Stimulated activated CD8-positive, alpha-beta memory T cell treated with anti-CD3 and anti-CD28 coated beads, Interleukin-4, amount 100 ng/mL, for 4 hours (primary cell): ENCODE data around the gene FANCC.
"Not testable (repeated sequence)": the region's sequence is repeated elsewhere in the genome, so short reads cannot be mapped to it uniquely, and the experiment has no call there.

ENCODE experiments used
- DNase-seq, 2 donors: peaks; one replicate each; pipeline ENCODE4 v3.0.0-alpha.2; 2020; ENCODE audit warnings: low read depth in 2 of 2, low spot score in 1 of 2

FANCC gene

DNA sequence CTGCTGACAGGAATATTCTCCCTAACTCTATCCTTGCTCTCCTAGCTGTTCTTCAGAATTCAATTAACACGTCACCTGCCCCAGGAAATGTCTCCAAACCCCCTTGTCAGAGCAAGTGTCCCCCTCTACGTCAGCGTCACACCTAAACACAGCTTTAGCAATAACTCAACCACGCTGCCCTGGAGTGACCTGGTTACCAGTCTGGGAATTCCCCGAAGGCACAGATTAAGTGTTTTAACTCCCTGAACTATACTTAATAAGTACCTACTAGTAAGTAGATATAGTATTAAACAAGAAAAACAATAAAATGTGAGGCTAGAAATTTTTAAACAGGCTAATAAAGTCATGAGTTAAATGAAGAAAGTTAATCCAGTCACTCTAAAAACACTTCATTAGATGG, 78.4 kb downstream of the FANCC start:
- no peak for DNase-seq

DNA sequence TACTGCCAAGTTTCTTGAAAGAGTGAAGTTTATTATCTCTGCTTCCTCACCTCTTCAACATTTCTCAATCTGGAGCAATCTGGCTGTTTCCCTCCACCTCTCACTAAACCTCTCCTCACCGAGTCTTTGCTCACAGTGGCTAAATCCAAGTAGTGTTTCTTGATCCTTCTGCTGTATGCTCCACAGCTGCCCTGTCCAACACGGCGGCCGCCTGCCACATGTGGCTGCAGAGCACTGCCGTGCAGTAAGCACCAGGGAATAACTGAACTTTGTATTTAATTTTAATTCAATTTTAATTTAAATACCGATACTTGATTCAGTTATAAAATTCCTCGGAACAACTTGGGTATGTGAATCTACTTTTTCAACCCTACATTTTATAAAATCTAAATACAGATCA, 80.2 kb downstream of the FANCC start:
- no peak for DNase-seq

DNA sequence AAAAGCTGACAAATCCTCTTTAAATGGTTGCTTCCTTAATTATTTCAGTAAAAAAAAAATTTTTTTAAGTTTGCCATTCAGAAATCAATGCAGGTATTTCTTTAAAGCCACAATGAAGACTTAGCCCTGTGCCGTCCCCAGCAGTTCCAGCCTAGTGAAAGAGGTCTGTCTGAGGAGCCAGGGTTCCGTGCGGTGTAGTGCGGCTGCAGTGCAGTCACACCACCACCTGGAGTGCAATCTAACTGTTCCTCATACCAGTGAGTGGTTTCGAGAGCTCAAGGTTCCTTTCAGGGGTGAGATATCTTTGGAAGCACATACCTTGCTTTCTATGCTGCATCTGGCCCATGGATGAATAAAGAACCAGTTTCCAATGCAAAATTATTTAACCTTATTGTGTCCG, 87.5 kb downstream of the FANCC start:
- no peak for DNase-seq

DNA sequence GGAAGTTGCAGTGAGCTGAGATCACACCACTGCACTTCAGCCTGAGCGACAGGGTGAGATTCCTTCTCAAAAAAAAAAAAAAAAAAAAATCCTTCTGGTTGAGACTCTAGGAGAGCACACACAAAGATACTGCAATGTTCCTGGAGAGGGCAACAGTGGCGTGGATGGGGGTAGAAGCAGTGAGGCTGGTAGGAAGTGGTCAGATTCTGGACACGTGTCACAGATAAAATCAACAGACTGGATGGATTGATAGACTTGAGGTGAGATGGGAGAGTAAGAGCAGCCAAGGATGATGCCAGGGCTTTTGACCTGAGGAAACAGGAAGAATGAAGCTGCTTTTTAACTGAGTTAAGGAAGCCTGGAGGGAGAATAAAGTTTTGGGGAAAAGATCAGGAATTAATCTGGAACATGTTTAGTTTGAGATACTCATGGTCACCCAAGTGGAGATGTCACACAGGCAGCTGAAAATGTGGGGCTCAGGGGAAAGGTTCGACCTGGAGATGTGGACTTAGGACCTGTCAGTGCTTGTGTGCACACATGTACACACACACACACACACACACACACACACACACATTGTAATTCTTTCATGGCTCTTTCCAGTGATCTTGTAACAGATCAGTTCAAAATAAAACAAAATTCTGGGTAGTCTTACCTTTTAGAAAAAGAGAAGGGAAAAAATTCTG, 88.1 kb downstream of the FANCC start:
- DNase-seq: no peak

DNA sequence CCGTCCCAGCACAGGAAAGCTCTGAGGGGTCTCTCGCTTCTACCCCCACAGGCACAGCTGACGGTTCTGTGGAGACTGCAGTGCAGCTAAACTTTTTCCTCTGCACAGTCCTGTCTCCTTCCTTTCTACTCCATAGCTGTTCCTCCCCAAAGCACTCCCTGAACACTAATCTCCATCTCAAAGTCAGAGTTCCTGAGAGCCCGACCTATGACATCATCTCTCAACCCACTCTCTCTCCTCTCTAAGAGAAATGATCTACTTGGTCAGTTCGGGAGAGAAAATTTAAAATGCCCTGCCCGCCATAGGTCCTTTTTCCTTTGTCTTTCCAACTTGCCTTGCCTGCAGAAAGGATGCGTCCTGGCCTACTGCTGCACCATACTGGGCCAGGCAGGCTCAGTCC, 90.6 kb downstream of the FANCC start:
- DNase-seq: no peak

DNA sequence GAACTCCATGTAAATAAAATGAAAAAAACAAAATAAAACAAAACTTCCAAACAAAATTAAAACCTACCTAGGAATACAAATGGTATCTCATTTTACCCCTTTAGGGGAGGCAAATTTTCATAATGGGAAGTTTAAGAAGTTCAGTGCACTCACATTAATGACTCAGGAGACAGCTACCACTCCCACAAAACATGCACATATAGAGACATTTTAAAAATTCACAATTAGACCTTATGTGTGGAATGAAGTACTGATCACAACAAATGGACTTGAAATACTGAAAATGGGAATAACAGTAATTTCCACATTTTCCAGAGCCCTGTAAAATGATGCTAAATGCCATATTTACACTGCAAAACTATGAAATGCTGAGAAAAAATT, 91.8 kb downstream of the FANCC start:
- no peak for DNase-seq

DNA sequence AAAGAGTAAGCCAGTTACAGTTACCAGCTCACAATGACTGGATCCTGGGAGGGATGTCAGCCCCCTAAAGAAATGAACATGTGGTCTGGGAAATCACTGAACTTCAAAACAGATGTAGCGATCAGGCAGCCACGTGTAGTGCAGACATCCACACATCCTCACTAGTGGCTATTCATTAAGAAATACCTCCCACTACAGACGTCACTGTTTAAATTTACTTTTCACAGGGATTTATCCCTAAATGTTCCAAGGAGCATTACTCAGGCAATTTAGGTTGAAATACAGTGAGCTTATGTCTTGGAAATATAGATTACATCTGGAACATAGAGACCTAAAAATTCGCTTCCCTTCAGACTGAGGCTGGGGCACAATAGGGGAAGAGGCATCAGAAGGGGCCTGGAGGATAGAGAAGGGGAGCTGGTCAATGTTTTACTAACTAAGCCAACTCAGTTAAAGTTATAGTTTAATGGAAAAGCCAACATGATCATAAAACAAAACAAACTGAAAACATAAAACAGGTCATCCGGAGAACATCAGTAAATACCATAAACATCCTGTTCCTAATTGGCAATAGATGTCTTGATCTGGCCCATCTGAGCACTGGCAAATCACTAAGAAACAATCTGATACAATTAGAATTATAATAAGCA, 92.3 kb downstream of the FANCC start:
- no peak for DNase-seq

DNA sequence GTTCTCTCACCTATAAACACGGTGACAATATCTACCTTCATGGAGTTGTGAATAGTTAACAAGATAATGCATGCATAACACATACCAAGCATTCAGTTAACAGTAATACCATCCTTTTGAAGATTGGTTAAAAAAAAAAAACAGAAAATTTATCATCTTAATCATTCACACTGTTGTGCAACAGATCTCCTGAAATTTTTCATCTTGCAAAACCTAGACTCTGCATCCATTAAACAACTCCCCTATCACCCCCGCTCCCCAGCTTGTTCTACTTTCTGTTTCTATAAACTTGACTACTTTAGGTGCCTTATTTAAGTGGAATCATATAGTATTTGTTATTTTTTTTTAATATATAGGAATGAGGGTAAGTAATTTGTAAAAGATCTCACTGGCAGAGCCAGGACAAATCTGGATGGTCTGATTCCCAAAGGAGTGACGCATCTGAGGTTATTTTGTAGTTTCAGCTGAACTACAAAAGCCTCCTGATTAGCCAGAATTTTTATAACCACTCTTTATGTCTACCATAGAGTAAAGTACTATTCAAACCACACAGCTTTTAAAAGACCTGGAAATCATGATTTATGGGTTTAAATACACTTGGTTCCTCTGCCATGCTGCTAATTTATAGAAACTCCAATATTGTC, 93.0 kb downstream of the FANCC start:
- DNase-seq: no peak

DNA sequence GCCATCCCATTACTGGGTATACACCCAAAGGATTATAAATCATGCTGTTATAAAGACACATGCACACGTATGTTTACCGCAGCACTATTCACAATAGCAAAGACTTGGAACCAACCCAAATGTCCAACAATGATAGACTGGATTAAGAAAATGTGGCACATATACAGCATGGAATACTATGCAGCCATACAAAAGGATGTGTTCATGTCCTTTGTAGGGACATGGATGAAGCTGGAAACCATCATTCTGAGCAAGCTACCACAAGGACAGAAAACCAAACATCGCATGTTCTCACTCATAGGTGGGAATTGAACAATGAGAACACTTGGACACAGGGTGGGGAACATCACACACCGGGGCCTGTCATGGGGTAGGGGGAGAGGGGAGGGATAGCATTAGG, 97.2 kb downstream of the FANCC start:
- not testable (repeated sequence) for DNase-seq

DNA sequence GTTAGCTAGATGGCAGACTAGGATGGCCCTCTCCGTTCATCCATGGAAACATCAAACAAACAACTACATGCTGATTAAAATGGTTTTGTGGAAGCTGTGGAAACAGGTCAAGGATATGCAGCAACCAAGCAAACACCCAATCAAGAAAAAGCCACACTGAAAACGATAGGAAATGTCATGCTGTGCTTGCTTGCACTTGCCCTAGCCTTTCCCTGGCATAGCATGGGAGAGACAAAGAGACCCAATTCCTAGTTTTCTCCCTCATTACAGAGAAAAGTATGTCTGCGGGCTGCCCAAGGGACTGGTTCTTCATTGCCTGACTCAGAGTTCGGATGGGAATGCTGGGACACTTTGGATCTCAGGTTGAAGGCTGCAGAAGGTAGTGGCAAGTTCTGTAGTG, 98.7 kb downstream of the FANCC start:
- no peak for DNase-seq

DNA sequence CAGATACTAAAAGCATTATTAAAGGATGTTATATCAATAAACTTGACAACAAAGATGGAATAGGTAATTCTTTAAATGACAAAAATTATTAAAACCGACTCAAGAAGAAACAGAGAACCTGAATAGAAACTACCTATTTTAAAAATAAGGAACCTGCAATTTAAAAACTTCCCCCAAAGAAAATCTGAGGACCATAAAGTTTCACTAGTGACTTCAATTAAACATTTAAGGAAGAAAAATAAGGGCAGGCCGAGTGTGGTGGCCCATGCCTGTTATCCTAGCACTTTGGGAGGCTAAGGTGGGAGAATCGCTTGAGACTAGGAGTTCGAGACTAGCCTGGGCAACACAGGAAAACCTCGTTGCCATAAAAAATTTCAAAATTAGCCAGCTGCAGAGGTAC, 99.6 kb downstream of the FANCC start:
- no peak for DNase-seq

DNA sequence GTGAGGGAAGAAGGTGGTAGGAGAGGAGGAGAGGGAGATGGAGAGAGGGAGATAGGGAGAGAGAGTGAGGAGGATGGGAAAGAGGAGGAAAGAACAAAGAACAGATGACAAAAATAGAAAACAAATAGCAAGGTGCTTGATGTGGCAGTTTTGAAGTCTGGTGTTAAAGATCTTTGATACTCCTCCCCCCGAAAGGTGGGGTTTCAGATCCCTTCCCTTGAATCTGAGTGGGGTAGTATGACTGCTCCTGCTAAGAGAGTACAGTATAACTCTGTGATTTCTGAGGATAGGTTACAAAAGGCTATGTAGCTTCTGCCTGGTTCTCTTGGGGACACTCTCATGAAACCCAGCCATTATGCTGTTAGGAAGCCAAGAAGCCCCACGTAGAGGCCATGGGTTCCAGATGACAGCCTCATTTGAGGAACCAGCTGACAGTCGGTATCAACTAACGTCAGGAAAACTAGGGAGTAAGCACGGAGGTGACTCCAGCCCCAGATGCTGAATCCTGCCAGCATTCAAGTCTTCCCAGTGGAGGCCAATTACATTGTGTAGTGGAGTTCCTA, 102.1 kb downstream of the FANCC start:
- no peak for DNase-seq

DNA sequence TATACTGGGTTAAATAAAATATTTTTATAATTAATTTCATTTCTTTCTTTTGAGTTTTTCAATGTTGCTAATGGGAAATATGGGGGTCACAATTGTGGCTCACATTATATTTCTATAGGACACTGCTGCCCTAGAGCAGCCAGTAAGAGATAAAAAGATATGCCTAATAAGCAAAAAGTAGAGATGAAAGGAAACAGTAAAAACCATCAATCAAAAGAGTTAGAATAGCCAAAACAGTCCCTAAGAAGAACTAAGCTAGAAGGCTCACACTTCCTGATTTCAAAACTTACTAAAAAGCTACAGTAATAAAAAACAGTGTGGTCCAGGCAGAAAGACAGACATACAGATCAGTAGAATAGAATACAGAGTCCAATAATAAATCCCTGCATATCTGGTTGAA, 104.4 kb downstream of the FANCC start:
- DNase-seq: no peak

DNA sequence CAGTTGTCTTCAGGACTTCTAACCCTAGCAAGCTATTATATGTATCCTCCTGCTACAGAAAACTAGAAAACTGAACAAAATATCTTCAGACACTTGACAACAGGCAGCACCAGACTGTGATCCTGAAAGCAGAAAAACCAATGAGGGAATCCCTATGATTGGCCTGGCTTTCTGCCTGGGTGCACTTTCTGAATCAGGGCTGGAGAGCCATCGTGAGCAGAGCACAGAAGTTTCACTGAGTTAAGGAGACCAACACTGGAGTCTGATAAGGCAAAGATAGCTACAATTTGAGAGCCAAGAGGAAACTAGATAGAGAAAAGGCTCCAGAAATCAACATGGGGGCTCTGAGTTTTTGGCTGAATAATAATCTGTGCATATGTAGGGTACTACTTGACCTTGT, 106.5 kb downstream of the FANCC start:
- DNase-seq: no peak

DNA sequence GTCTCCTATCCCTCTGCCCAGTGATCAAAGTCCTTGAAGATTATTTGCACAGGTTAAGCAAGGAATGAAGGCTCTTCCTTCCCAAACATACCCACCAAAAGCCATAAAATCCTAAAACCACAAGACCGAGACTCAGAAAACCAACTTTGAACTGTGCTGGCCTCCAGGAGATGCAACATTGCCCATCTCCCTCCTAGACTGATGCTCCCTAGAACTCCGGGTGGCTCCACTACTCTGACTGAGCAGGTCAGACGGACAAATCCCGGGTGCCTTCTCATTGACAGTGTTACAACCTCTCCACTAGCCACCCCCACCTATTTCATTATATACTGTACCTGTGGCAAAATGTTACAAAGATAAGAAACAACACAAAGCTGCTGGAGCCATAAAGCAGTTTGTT, 110.1 kb downstream of the FANCC start:
- no peak for DNase-seq

DNA sequence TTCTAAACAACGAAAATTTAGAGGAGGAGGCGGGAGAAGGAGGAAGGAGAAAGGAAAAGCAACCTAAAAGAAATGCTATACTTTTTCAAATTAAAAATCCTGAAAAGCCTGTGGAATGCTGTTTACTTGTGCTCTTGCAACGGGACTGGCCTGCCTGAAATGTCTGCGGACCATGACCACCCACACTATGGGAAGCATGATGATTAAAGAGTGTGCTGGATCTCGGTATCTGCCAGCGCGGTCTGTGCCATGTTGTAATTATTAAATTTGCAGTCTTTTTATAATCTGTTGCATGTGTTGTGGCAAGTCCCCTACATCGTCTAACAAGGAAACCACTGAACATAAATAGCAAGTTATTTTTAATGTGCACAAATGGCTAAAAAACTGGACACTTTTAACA, 111.4 kb downstream of the FANCC start:
- DNase-seq: no peak

DNA sequence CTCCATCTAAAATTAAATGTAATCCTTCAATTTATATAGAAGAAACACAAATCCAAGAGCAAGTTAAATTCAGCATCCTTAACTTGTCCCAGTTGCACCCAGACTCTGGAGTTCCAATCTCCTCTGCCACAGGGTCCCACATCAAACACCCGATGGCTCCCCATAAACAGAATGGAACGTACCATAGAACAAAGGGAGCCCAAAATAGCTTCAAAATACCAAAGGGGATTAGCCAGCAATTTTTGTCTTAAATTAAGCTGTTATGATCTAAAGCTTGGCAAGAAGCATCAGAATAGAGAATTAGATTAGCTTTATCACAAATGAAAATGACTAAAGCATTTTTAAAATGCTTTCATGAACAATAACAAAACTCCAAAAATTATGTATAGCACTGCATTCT, 112.8 kb downstream of the FANCC start:
- DNase-seq: no peak

DNA sequence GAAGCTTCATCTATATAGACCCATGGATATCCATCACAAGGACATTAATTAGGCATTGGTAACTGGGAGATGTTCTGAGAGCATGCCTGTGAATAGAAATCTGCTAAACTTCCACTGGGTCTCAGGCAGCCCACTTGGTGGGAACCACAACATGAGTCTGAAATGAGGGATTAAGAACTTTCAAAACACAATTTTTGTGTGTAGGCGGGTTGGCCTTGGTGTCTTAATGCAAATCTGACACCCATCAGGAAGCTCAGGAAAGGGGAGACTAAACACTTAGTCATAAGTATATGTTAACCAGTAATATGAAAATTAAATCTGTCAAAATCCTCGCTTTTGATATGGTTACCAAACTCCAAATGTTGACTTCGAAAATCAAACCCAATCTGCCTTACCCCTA, 113.2 kb downstream of the FANCC start:
- no peak for DNase-seq

DNA sequence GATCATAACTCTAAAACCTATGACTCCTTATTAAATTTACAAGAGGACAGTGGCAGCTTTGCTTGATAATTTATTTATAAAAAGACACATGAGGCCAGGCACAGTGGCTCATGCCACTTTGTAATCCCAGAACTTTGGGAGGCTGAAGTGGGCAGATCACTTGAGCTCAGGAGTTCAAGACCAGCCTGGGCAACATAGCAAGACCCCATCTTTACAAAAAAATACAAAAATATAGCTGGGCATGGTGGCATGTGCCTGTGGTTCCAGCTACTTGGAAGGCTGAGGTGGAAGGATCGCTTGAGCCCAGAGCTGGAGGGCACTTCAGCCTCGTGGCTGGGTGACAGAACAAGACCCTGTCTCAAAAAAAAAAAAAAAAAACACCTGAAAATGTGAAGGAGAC, 114.5 kb downstream of the FANCC start:
- DNase-seq: not testable (repeated sequence)

DNA sequence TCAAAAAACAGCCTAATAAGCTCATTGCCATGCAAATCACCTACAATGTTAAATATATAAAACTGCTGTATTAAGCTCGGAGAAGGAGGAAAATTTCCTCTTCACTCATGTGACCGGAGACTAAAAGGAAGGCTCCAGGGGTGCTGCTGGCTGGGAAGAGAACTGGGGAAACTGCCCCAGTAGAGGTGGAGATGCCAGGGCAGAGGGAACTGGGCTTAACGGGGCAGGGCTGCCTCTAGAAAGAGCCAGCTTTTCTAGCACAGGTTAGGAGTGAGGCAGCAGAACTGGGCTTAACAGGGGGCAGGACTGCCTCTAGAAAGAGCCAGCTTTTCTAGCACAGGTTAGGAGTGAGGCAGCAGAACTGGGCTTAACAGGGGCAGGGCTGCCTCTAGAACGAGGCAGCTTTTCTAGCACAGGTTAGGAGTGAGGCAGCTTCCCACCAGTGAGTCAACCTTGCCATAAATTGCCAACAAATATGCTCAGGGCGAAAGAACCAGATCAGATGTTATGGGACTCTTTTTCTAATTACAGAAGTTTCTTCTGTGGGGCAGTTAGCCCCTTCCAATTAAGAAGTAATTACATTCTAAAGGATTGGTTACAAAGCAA, 115.3 kb downstream of the FANCC start:
- no peak for DNase-seq

DNA sequence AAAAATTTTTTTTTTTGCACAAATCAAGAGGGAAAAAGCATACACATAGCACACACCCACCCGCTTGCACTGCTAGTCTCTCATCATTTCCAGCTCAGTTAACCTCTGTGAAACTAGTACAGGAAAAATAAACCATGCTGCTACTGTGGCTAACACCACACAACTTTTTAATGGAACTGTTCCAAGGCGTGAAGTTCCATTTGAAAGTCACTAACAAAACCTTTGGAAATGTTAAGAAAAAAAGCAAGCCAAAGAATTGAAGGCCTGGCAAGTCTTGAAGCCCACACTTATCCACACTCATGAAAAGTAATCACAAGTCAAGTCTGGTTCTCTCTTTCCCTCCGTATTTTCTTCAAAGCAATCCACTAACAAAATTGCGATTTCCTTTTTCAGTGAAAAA, 116.3 kb downstream of the FANCC start:
- DNase-seq: no peak

DNA sequence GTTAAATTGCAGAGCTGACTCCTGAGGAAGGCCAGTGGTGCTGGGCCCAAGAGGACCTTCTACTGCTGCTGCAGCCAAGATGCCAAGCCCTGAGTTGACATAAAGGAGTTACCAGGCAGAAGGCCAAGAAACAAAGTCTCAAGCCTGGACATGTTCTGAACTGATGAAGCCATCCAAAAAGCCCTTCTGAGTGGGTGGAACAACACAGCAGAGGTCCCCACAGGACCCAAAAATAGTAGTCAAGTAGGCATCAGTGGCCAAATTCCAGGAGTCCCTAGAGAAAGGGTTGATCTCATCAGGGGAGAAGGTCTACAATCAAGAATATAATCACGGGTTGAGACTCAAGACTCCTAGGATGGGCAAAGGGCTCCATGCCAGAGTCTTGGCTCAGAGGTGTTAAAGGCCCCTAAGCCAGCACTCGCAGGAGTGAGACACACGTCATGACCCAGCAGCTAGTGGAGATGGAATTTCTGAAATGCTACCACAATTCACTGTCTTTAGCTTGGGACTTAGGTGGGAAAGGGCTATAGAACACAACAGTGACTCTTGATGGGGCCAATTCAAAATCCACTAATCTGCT, 119.7 kb downstream of the FANCC start:
- no peak for DNase-seq
